HUES48 (cell line): ENCODE data around the gene CLIC5.

Source experiments
- H3K27ac ChIP-seq: one replicate; pipeline ENCODE4 v1.7.0; 2013; ENCODE audit warnings: low read depth, low read length, inconsistent platforms
- H3K27me3 ChIP-seq: 2 replicates; pipeline ENCODE4 v1.6.1; 2013; ENCODE audit warnings: mild to moderate bottlenecking, low read length; ENCODE audit not compliant: control insufficient read depth, insufficient read depth
- H3K36me3 ChIP-seq: 2 replicates; pipeline ENCODE4 v1.6.1; 2013; ENCODE audit warnings: low read length; ENCODE audit not compliant: control insufficient read depth, insufficient read depth
- H3K4me1 ChIP-seq: 2 replicates; pipeline ENCODE4 v1.6.1; 2013; ENCODE audit warnings: mild to moderate bottlenecking, low read length; ENCODE audit not compliant: control insufficient read depth, insufficient read depth
- H3K4me3 ChIP-seq: 2 replicates; pipeline ENCODE4 v1.5.1; 2013; ENCODE audit warnings: mild to moderate bottlenecking, low read depth, low read length
- H3K9ac ChIP-seq: 2 replicates; pipeline ENCODE4 v1.6.1; 2013; ENCODE audit warnings: mild to moderate bottlenecking, low read depth, low read length, moderate library complexity
- H3K9me3 ChIP-seq: 2 replicates; pipeline ENCODE4 v1.6.1; 2013; ENCODE audit warnings: low read length; ENCODE audit not compliant: control insufficient read depth, insufficient read depth

Gene CLIC5

DNA sequence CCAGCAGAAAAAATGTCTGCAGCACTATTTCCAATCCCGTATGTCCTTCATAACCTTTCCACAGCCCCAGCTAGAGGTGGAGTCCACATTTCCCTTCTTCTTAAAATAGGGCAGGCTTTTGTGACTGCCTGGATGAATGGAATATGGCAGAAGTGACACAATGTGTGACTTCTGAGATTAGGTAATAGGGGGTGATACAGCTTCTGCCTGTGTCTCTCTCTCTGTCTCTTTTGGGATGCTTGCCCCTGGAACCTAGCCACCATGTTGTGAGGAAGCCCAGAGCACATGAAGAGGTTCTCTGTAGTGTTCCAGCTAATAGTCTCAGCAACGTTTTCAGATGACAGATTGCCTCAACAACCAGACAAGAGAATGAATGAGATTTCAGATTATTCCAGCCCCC, 51.4 kb downstream of the CLIC5 start:
- Histone ChIP-seq H3K9me3 (no peaks in the 10 kb centered on the region), H3K4me3 (no peak overlapping the region), H3K36me3 (no peaks in the 10 kb centered on the region), H3K27me3 (no peaks in the 10 kb centered on the region), H3K27ac (no peak overlapping the region), H3K4me1 (no peaks in the 10 kb centered on the region), H3K9ac (no peak overlapping the region)

DNA sequence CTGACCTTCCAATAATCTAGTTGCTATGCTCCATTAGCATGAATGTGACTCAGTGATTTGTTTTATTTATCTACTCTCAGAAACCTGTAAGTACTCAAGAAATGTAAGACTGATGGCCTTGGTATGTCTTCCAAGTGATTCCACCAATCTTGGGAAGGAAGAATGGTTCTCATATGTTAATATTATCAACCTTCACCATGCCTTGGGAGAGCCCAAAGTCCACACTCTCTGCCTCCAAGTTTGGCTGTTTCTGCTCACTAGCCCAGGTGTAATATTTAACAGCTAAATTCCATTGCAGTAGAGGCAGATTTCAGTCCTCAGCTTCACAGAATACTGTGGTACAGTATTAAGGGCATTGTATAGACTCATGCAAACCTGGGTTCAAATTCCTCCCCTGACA, 51.8 kb downstream of the CLIC5 start:
- no peaks in the 10 kb centered on the region for H3K9me3 ChIP-seq
- no peaks in the 10 kb centered on the region for H3K36me3 ChIP-seq
- no peak overlapping the region for H3K4me3 ChIP-seq
- no peaks in the 10 kb centered on the region for H3K4me1 ChIP-seq
- no peak overlapping the region for H3K9ac ChIP-seq
- H3K27ac ChIP-seq = no peak overlapping the region
- H3K27me3 ChIP-seq = no peaks in the 10 kb centered on the region

DNA sequence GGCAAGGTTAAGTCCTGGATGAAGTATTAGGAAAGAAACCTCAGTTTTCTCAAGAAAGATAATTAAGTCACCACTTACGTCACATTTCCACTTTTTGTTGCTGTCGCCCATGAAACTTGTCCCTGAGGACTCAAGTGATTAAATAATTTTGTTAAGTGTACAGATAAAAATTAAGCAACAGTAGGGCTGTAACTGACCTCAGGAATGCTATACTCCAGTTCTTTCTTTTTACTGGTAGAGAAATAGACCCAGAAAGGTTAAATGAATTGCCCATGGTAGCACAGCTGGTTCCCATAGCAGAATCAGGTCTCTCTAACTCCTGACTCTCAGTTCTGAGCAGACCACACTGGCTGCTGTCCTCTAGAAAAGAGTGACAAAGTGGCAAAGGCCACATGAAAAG, 54.5 kb downstream of the CLIC5 start:
- no peaks in the 10 kb centered on the region for H3K9me3 ChIP-seq
- H3K36me3 ChIP-seq = no peaks in the 10 kb centered on the region
- H3K4me3 ChIP-seq = no peak overlapping the region
- H3K27ac ChIP-seq = no peak overlapping the region
- no peak overlapping the region for H3K9ac ChIP-seq
- H3K27me3 ChIP-seq = no peaks in the 10 kb centered on the region
- H3K4me1 ChIP-seq = peaks cover 8% of the 10 kb centered on the region; the same call in 1 of the 2 replicates

DNA sequence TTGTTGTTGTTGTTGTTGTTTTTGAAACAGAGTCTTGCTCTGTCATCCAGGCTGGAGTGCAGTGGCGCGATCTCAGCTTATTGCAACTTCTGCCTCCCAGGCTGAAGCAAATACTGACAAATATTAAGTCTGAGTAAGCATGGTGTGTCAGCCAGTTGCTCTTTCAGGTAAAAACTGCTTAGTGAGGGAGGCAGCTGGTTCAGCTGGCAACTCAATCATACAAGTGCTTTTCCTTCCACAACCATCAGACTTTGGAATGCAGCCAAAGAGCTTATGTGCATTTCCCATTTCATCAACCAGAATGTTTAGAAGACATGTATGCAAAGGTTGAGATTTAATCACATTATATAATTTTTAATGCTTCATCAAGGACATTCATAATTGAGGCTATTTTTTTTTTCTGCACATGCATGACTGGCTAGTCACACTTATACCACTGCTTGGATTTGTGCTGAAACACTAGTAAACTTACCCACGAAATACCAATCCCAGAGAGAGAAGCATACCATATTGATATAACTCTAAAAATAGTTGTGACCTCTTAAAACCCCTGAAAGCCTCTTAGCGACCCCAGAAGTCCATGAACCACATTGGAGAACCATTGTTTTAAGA, 56.0 kb downstream of the CLIC5 start:
- Histone ChIP-seq H3K27ac (no peak overlapping the region), H3K27me3 (no peaks in the 10 kb centered on the region), H3K9me3 (no peaks in the 10 kb centered on the region), H3K4me3 (no peak overlapping the region), H3K36me3 (no peaks in the 10 kb centered on the region), H3K9ac (no peak overlapping the region), H3K4me1 (peaks cover 14% of the 10 kb centered on the region; the same call in 1 of the 2 replicates)

DNA sequence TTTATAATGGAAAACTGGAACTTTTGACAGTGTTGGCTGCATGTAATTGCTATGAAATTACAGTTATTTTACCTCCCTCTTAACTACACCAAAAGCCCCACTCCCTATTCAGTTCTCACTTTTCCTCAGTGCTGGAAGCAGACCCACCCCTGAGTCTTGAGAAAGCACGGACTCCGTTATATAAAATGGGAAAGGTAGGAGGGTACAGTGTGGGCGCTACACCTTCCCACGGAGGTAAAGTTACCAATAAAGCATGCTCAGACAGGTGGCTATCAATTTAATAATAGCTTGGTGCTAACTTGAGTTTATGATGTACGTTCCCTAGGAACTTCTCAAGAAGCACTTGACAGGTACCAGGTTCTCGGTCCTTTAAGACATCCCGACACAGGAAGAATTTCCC, 59.0 kb downstream of the CLIC5 start:
- Histone ChIP-seq H3K27me3 (no peaks in the 10 kb centered on the region), H3K27ac (peak overlapping the region; percentile 5)

DNA sequence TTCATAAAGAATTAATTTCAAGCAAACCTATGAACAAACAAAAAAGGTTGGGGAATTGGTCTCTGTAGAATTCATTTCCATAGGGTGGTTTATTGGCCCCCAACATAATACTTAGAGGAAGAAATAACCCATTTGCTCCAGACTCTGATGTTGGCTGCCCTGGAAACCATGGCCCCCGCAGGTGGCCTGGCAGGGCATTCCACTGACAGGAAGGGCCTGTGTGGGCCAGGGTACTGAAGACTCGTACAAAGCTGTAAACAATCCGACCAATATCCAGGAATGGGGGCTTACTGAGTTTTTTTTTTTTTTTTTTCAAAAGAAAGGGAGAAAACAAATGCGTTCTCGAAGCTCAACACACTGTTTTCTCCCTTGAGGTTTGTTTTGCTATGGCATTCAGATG, 59.5 kb downstream of the CLIC5 start:
- Histone ChIP-seq H3K9me3 (no peaks in the 10 kb centered on the region), H3K4me1 (peaks cover 14% of the 10 kb centered on the region; the same call in 1 of the 2 replicates), H3K27me3 (no peaks in the 10 kb centered on the region), H3K36me3 (no peaks in the 10 kb centered on the region), H3K4me3 (no peak overlapping the region), H3K9ac (no peak overlapping the region), H3K27ac (peak overlapping the region; percentile 59)

More for the DNA sequence above, 59.0 kb downstream of the CLIC5 start:
- H3K9me3 ChIP-seq = no peaks in the 10 kb centered on the region
- H3K36me3 ChIP-seq = no peaks in the 10 kb centered on the region
- no peak overlapping the region for H3K4me3 ChIP-seq
- H3K4me1 ChIP-seq = peaks cover 14% of the 10 kb centered on the region; the same call in 1 of the 2 replicates
- H3K9ac ChIP-seq = no peak overlapping the region

DNA sequence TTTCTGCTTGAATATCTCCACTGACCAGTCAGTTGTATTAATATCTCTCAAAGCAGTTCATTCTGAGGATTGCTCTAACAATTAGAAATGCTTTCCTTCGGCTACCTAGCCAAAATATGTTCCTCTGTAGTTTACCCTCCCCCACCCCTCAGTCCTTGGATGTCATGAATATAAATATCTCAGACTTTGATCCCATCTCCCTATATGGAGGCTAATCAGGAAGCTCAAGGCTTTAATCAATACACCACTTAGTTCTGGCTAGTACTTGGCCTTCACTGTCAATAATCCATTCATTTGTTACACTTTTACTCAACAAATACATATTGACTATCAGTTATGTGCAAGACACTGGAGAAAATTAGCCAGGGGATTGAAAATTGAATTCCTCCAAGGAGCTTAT, 60.1 kb downstream of the CLIC5 start:
- H3K36me3 ChIP-seq = no peaks in the 10 kb centered on the region
- H3K27ac ChIP-seq = no peak overlapping the region
- peaks cover 14% of the 10 kb centered on the region; the same call in 1 of the 2 replicates for H3K4me1 ChIP-seq
- H3K9ac ChIP-seq = no peak overlapping the region
- no peak overlapping the region for H3K4me3 ChIP-seq
- H3K9me3 ChIP-seq = no peaks in the 10 kb centered on the region
- H3K27me3 ChIP-seq = no peaks in the 10 kb centered on the region

DNA sequence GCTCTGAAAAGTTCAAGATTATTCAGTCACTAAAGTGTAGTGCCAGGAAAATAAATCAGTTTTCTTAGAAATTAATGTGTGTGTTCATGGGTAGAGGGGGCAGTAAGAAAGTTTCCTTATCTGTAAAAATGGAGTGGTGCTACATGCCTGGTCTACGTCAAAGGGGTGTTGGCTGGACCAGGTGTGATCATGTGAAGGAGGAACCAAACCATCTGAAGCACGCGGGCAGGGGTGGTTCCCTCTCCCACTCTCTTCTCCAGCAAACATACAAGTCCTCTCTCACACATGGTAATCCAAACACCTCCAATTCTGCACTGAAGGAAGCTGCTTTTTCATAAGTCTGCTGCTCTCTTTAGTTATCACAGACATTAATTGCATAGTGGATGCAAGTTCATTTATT, 63.1 kb downstream of the CLIC5 start:
- H3K27ac ChIP-seq = no peak overlapping the region
- H3K36me3 ChIP-seq = no peaks in the 10 kb centered on the region
- H3K9ac ChIP-seq = no peak overlapping the region
- H3K4me1 ChIP-seq = peaks cover 14% of the 10 kb centered on the region; the same call in 1 of the 2 replicates
- no peaks in the 10 kb centered on the region for H3K9me3 ChIP-seq
- no peak overlapping the region for H3K4me3 ChIP-seq
- H3K27me3 ChIP-seq = no peaks in the 10 kb centered on the region

DNA sequence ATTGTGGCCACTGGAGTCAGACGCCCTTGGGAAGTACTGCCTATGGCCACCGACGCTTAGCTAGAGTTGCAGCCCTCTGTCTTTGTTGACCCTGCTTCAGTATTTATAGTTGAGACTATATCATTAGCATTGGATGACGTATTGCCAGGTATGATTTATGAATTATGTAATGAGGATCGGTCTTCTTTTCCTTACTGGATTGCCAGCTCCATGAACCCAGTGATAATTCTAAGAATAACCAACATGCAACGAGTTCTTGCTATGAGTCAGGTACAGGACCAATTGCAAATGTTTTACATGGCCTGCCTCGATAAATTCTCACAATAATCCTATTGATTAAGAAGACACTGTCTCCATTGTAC, 63.5 kb downstream of the CLIC5 start:
- Histone ChIP-seq H3K27me3 (no peaks in the 10 kb centered on the region), H3K27ac (no peak overlapping the region), H3K36me3 (no peaks in the 10 kb centered on the region), H3K4me3 (no peak overlapping the region), H3K4me1 (peaks cover 14% of the 10 kb centered on the region; the same call in 1 of the 2 replicates), H3K9me3 (no peaks in the 10 kb centered on the region), H3K9ac (no peak overlapping the region)

DNA sequence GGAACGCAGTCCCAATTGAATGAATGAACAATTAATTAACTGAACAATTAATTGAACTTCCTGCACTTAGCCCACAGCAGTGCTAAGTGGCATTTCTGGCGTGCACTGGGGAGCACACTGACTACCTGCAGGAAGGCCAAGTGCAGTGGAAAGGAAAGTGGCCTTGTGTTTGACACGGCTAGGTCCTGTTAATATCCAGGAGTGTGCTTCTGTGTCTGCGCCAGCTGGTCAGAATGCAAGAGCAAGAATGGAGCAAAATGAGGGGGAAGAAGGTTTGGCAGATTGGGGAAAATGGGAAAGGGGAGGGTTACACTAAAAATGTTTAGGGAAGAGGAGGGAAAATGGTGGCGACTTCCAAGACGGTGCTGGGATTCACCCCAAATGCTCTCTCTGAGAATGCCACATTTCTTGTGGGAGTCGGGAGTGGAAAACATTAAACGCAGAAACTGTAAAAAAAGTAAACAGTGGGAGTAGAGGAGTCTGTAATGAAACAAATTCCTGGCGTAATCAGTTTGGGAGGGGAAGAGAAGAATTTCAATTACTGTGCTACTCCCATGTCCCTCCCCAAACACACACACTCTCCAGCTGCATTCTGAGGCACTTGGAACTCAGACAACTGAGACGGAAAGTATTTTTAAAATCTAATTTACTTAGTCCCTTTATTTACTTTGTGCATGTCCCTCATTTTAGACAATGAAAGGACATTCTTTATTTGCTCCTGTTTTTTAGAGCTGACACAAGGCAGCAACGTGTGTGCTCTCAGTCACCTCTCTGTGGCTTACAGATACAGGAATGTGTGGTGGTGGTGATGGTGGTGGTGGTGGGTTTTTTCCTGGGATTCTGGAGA, 64.1 kb downstream of the CLIC5 start:
- H3K4me1 ChIP-seq = peaks cover 10% of the 10 kb centered on the region; the same call in 1 of the 2 replicates
- no peak overlapping the region for H3K4me3 ChIP-seq
- no peak overlapping the region for H3K27ac ChIP-seq
- no peaks in the 10 kb centered on the region for H3K27me3 ChIP-seq
- no peaks in the 10 kb centered on the region for H3K9me3 ChIP-seq
- no peak overlapping the region for H3K9ac ChIP-seq
- H3K36me3 ChIP-seq = no peaks in the 10 kb centered on the region

DNA sequence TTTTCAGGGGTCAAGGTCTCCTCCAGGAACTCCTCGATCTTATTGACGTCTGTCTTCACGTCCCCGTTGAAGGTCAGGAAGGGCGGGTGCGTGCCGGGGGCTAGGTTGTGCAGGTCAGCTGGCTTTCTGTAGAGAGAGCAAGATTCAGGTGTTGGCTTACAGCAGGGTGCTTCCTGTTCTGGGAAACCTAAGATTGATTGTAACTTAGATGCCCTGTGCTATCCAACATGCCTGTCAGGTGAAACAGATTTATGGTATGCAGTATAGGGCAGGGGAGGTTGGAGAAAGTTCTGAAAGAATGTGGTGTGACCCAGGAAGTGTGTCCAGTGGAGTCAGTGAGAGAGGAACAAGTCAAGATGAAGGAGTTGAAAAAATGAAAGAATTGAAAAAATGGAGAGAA, 66.4 kb downstream of the CLIC5 start:
- Histone ChIP-seq H3K9me3 (no peaks in the 10 kb centered on the region), H3K27ac (no peak overlapping the region), H3K36me3 (no peaks in the 10 kb centered on the region), H3K4me1 (no peaks in the 10 kb centered on the region), H3K27me3 (no peaks in the 10 kb centered on the region), H3K9ac (no peak overlapping the region), H3K4me3 (no peak overlapping the region)
